ENCODE measurements around the gene C17orf78. TPM values are rescaled to one million over a fixed set of nuclear protein-coding genes. Genes with fewer than 3 reads are reported as not detected.

The C17orf78 gene
- total and polyA plus RNA-seq, 2 of the 8 experiments (the other 6 are each of a cell fraction or from before 2014, with no cell fraction given) = not detected

GRCh38 chr17:37425268-37425667 lies 49.5 kb downstream of the C17orf78 start:
- H2AFZ ChIP-seq (ENCODE audit: low read length) = no peak overlapping the region
- no peak overlapping the region for H3K14ac ChIP-seq (ENCODE audit: insufficient read length)
- no peak overlapping the region for H3K4me3 ChIP-seq (ENCODE audit: extremely low read depth in 1 of 4, insufficient read depth in 2 of 4, low read depth in 3 of 4, low read length in 4 of 4)
- H3K18ac ChIP-seq (ENCODE audit: extremely low read depth, low read length) = no peak overlapping the region
- DNase-seq (ENCODE audit: low read depth in 1 of 2, low spot score in 2 of 2) = no peak
- H3K27ac ChIP-seq (ENCODE audit: low read depth, low read length) = no peak overlapping the region
- H2BK120ac ChIP-seq (replicated peaks; ENCODE audit: low read depth, low read length) = no peak overlapping the region
- peaks cover 0 to 2% of the 10 kb centered on the region in 2 experiments for H4K20me1 ChIP-seq (replicated peaks in 1 of 2; ENCODE audit: control insufficient read depth in 1 of 2, insufficient read depth in 2 of 2, low read length in 2 of 2)
- no peak overlapping the region for H2BK12ac ChIP-seq (ENCODE audit: low read depth, low read length)
- H3K56ac ChIP-seq (replicated peaks; ENCODE audit: insufficient read length, low read depth, low read length) = no peak overlapping the region
- H3K36me3 ChIP-seq (ENCODE audit: control insufficient read depth in 2 of 4, insufficient read depth in 4 of 4, low read length in 3 of 4) = peaks cover 0 to 25% (median 7%) of the 10 kb centered on the region in 4 experiments; a peak in 5 of 8 replicates
- H2BK5ac ChIP-seq (ENCODE audit: low read depth, low read length) = no peak overlapping the region
- no peak overlapping the region for H3K23ac ChIP-seq (ENCODE audit: insufficient read length)
- H3K9me3 ChIP-seq (ENCODE audit: insufficient read depth in 2 of 2, low read depth in 1 of 2, low read length in 1 of 2) = no peaks in the 10 kb centered on the region
- no peaks in the 10 kb centered on the region for H3K27me3 ChIP-seq (replicated peaks in 1 of 4; ENCODE audit: control insufficient read depth in 3 of 4, extremely low read depth in 1 of 4, insufficient read depth in 3 of 4, low read length in 3 of 4)
- no peak overlapping the region for H4K91ac ChIP-seq (replicated peaks; ENCODE audit: insufficient read length, low read length)
- ChIA-PET POLR2A (ENCODE audit: partially characterized antibody) (interaction anchor here (1.5 kb wide), 1 partner anchor 11 kb away, joined by 3 read pairs; no protein-coding TSS in a partner anchor), CTCF (ENCODE audit: partially characterized antibody) (interaction anchor here (2.5 to 6.8 kb wide), 2 partner anchors 10 to 12 kb away, joined by 12 to 55 read pairs; no protein-coding TSS in a partner anchor)
- H3K9ac ChIP-seq (replicated peaks in 1 of 4; ENCODE audit: extremely low read depth in 1 of 4, low read depth in 3 of 4, low read length in 3 of 4) = no peak overlapping the region
- no peak overlapping the region for H4K8ac ChIP-seq (ENCODE audit: extremely low read depth, insufficient read depth, low read length)
- no peak for TF ChIP-seq HDAC6 (IDR thresholded peaks at IDR 0.05; ENCODE audit: low read depth, low read length)
- no peak for TF ChIP-seq RAD21 (IDR thresholded peaks at IDR 0.05 in 1 of 2, conservative IDR thresholded peaks at IDR 0.05 in 1 of 2; ENCODE audit: low read depth in 2 of 2, low read length in 2 of 2)
- TF ChIP-seq SP4 (IDR thresholded peaks at IDR 0.05; ENCODE audit: low read length) = no peak
- TF ChIP-seq TEAD4 (IDR thresholded peaks at IDR 0.05; ENCODE audit: low read depth, low read length) = no peak
- no peaks in the 10 kb centered on the region for H3K79me2 ChIP-seq (ENCODE audit: control insufficient read depth in 1 of 2, insufficient read depth in 2 of 2, low read length in 2 of 2)
- FAIRE-seq = no peak
- no peak overlapping the region for H2AK5ac ChIP-seq (ENCODE audit: low read depth, low read length)
- no peak overlapping the region for H3K4me2 ChIP-seq (ENCODE audit: insufficient read depth in 1 of 2, low read depth in 2 of 2, low read length in 2 of 2)
- H3K79me1 ChIP-seq (ENCODE audit: low read depth, low read length) = no peaks in the 10 kb centered on the region
- H3K4me1 ChIP-seq (replicated peaks in 1 of 4; ENCODE audit: control insufficient read depth in 3 of 4, insufficient read depth in 4 of 4, low read length in 3 of 4) = no peaks in the 10 kb centered on the region
- WGBS, 2 experiments (ENCODE audit: extremely low coverage in 1 of 2, insufficient coverage in 1 of 2, insufficient read length in 1 of 2, insufficient replicate concordance in 2 of 2, low coverage in 1 of 2, low lambda C conversion rate in 2 of 2, missing lambda C conversion rate in 1 of 2) = 88% methylated on average over 1 of the region's 1 CpG; no CpG with 5 or more reads in 1 of the 2 experiments
- no peak overlapping the region for H3K4ac ChIP-seq (replicated peaks; ENCODE audit: insufficient read length, low read depth, low read length)
- no peak overlapping the region for H2BK20ac ChIP-seq (ENCODE audit: low read length)
- H4K5ac ChIP-seq (ENCODE audit: insufficient read length, low read depth, low read length) = no peak overlapping the region
- H2BK15ac ChIP-seq (ENCODE audit: low read length) = no peak overlapping the region
- H3K23me2 ChIP-seq (ENCODE audit: low read depth, low read length) = no peaks in the 10 kb centered on the region

Measured in H1 (cell line).